Measurements from ENCODE around the gene TSPAN11.

Gene TSPAN11

DNA sequence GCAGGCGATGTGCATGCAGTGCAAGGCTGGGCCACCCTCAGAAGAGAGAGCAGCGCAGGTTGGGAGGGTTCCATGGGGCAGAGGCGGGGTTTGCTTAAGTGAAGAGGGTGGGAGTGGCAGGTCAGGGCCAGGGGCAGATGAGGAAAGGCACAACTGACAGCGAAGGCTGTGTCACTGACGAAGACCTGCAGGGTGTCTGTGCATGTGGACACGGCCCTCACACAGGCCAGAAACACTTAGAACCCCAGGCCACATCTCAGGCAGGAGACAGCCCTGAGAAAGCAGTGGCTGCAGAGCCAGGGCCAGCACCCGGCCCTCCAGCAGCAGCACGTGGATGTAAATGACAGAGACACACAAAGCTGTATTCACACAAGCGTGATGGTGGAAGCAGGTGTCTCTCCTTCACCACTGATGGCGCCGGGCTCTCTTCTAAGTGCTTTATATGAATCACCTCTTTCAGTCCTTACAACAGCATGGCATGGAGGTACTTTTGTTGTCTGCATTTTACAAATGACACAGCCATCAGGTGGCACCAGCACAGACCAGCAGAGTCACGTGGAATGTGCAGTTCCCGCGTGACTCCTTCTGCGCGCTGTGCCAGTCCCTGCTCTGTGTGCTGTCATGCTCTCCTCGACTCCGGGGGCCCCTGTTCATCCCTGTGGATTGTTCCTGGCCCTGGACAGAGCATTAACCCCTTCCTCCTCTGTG is 54.6 kb downstream of the TSPAN11 start:
- Mint-ChIP-seq H3K4me1 (ENCODE audit: low read depth in 2 of 2) (no peaks in the 10 kb centered on the region), H3K9me3 (no peaks in the 10 kb centered on the region), H3K27me3 (peaks cover 0 to 44% of the 10 kb centered on the region in 2 donors), H3K4me3 (no peak overlapping the region), H3K36me3 (ENCODE audit: insufficient read depth) (no peaks in the 10 kb centered on the region), H3K27ac (no peak overlapping the region)
- ATAC-seq (replicated peaks) (no peak), DNase-seq (no peak)

GRCh38 chr12:30982413-30982812 is 55.9 kb downstream of the TSPAN11 start:
- H3K4me3 Mint-ChIP-seq = no peak overlapping the region
- no peak for ATAC-seq (replicated peaks)

GRCh38 chr12:30985814-30986452 is 59.4 kb downstream of the TSPAN11 start:
- no peaks in the 10 kb centered on the region for H3K36me3 Mint-ChIP-seq (ENCODE audit: insufficient read depth)
- peaks cover 0 to 23% of the 10 kb centered on the region in 2 donors for H3K27me3 Mint-ChIP-seq
- ATAC-seq (replicated peaks) = no peak
- no peak overlapping the region for H3K27ac Mint-ChIP-seq
- H3K4me3 Mint-ChIP-seq = no peak overlapping the region
- H3K4me1 Mint-ChIP-seq (ENCODE audit: low read depth in 2 of 2) = no peaks in the 10 kb centered on the region
- no peak for DNase-seq
- no peaks in the 10 kb centered on the region for H3K9me3 Mint-ChIP-seq

More at GRCh38 chr12:30982413-30982812, 55.9 kb downstream of the TSPAN11 start:
- H3K27ac Mint-ChIP-seq = no peak overlapping the region
- H3K4me1 Mint-ChIP-seq (ENCODE audit: low read depth in 2 of 2) = no peaks in the 10 kb centered on the region
- H3K9me3 Mint-ChIP-seq = no peaks in the 10 kb centered on the region
- DNase-seq = no peak
- peaks cover 0 to 41% of the 10 kb centered on the region in 2 donors for H3K27me3 Mint-ChIP-seq
- H3K36me3 Mint-ChIP-seq (ENCODE audit: insufficient read depth) = no peaks in the 10 kb centered on the region

GRCh38 chr12:30988086-30988485 is 61.5 kb downstream of the TSPAN11 start:
- no peaks in the 10 kb centered on the region for H3K9me3 Mint-ChIP-seq
- H3K27me3 Mint-ChIP-seq = peaks cover 0 to 25% of the 10 kb centered on the region in 2 donors
- no peaks in the 10 kb centered on the region for H3K4me1 Mint-ChIP-seq (ENCODE audit: low read depth in 2 of 2)
- DNase-seq = no peak
- no peak overlapping the region for H3K27ac Mint-ChIP-seq
- H3K4me3 Mint-ChIP-seq = no peak overlapping the region
- H3K36me3 Mint-ChIP-seq (ENCODE audit: insufficient read depth) = no peaks in the 10 kb centered on the region
- no peak for ATAC-seq (replicated peaks)

DNA sequence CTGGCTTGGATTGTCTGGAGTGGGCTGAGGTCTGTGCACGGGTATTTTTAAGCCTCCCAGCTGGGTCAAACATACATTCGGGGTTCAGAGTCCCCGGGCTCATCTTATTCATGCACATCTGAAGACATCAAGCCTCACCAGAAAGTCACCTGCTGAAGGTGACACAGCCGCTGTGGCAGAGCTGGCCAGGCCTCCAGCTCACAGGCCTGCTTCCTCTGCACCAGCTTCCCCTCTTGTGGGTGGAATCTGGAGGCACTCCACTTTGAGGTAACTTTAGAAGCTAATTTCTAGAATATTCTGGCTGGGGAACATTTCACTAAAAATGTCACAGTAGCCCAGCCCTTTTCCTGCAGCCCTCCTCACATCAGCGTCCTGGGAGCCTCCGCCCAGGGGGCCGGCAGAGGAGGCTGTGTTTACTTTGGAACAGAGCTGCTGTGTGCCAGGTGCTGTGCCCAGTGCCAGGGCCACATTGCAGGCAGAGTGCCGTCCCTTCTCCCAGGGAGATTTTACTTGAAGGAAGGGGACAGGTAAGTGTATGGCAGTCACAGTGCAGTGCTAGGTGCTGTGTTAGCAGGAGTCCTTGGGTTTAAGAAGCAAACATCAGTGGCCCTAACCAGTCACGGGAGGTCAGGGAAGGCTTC is 62.2 kb downstream of the TSPAN11 start:
- Mint-ChIP-seq H3K4me3 (no peak overlapping the region), H3K9me3 (no peaks in the 10 kb centered on the region)
- no peak for ATAC-seq (replicated peaks)

DNA sequence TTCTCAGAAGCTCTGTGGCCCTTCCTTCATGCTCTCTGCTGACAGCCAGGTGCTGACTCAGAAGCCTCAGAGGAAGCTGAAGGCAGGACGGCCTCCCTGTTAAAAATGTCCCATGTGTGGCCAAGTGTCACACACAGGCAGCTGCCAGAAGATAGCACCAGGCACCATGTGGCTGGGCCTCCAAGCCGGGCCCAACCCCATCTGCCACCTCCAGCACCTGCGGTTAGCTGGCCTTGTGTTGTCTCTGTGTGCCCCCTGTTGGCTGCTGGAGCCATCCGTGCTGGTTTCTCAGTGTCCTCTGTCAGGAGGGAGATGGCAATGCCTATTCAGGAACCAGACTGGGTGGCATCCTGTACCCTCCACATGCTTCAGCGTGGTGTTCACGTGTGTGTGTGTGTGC is 63.2 kb downstream of the TSPAN11 start:
- Mint-ChIP-seq H3K27ac (no peak overlapping the region), H3K4me3 (no peak overlapping the region), H3K27me3 (peaks cover 0 to 33% of the 10 kb centered on the region in 2 donors), H3K4me1 (ENCODE audit: low read depth in 2 of 2) (no peaks in the 10 kb centered on the region), H3K36me3 (ENCODE audit: insufficient read depth) (no peaks in the 10 kb centered on the region), H3K9me3 (no peaks in the 10 kb centered on the region)
- ATAC-seq (replicated peaks) (no peak), DNase-seq (no peak)

More for the DNA sequence above, 62.2 kb downstream of the TSPAN11 start:
- Mint-ChIP-seq H3K27me3 (peaks cover 0 to 31% of the 10 kb centered on the region in 2 donors), H3K36me3 (ENCODE audit: insufficient read depth) (no peaks in the 10 kb centered on the region), H3K4me1 (ENCODE audit: low read depth in 2 of 2) (no peaks in the 10 kb centered on the region), H3K27ac (no peak overlapping the region)
- no peak for DNase-seq

- ATAC-seq (replicated peaks) = no peak
- Mint-ChIP-seq H3K27ac (no peak overlapping the region), H3K27me3 (peaks cover 0 to 33% of the 10 kb centered on the region in 2 donors), H3K36me3 (ENCODE audit: insufficient read depth) (no peaks in the 10 kb centered on the region), H3K9me3 (no peaks in the 10 kb centered on the region), H3K4me1 (ENCODE audit: low read depth in 2 of 2) (no peaks in the 10 kb centered on the region), H3K4me3 (no peak overlapping the region)
- no peak for DNase-seq
Measured at GRCh38 chr12:30990316-30990715, 63.8 kb downstream of the TSPAN11 start.

GRCh38 chr12:30990776-30991175 is 64.2 kb downstream of the TSPAN11 start:
- no peaks in the 10 kb centered on the region for H3K9me3 Mint-ChIP-seq
- ATAC-seq (replicated peaks) = no peak
- H3K27ac Mint-ChIP-seq = no peak overlapping the region
- no peak for DNase-seq
- no peaks in the 10 kb centered on the region for H3K4me1 Mint-ChIP-seq (ENCODE audit: low read depth in 2 of 2)
- peaks cover 0 to 33% of the 10 kb centered on the region in 2 donors for H3K27me3 Mint-ChIP-seq
- no peak overlapping the region for H3K4me3 Mint-ChIP-seq
- H3K36me3 Mint-ChIP-seq (ENCODE audit: insufficient read depth) = no peaks in the 10 kb centered on the region

DNA sequence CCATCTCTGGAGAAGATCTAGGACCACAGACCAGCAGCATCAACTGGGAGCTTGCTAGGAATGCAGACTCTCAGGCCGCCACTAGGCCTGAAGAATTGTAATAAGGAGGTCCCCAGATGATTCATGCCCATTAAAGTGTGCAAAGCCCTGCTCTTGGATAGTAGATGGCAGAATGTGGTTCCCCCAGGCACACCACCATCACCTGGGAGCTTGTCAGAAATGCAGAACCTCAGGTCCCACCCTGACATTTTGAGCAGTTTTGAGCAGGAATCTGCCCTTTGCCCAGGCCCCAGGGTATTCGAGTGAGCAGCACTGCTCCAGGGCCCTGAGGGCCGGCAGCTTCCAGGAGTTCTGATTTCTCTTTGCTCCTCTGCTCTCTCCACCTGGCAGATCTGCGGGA is 64.9 kb downstream of the TSPAN11 start:
- Mint-ChIP-seq H3K9me3 (no peaks in the 10 kb centered on the region), H3K36me3 (ENCODE audit: insufficient read depth) (no peaks in the 10 kb centered on the region), H3K4me3 (no peak overlapping the region), H3K27me3 (peaks cover 0 to 33% of the 10 kb centered on the region in 2 donors), H3K4me1 (ENCODE audit: low read depth in 2 of 2) (no peaks in the 10 kb centered on the region), H3K27ac (no peak overlapping the region)
- ATAC-seq (replicated peaks) (no peak), DNase-seq (no peak)

- Mint-ChIP-seq H3K4me1 (ENCODE audit: low read depth in 2 of 2) (no peaks in the 10 kb centered on the region), H3K27me3 (peaks cover 0 to 34% of the 10 kb centered on the region in 2 donors), H3K36me3 (ENCODE audit: insufficient read depth) (no peaks in the 10 kb centered on the region), H3K4me3 (no peak overlapping the region), H3K27ac (no peak overlapping the region), H3K9me3 (no peaks in the 10 kb centered on the region)
- ATAC-seq (replicated peaks) = no peak
- DNase-seq = no peak
Measured at GRCh38 chr12:30992381-30992780, 65.8 kb downstream of the TSPAN11 start.

DNA sequence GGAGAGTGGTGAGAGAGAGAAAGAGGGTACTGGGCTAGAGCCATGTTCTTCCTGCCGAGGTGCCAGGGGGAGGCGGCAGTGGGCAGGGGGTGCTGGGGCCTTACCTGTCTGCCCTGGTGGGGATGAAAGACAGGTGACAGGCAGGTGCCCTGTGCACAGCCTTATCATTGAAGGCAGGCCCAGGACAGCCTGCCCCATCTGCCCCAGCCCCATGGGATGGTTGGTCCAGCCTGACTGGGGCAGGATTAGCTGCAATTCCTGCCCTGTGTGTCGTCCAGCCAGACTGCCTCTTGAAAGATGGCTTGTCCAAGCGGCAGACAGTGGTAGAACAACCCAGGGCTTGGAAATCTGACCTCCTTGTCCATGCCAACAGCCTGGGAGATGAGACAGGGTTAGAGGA is 67.2 kb downstream of the TSPAN11 start:
- Mint-ChIP-seq H3K36me3 (ENCODE audit: insufficient read depth) (peaks cover under 1% of the 10 kb centered on the region), H3K4me3 (no peak overlapping the region), H3K9me3 (no peaks in the 10 kb centered on the region), H3K4me1 (ENCODE audit: low read depth in 2 of 2) (no peaks in the 10 kb centered on the region), H3K27ac (no peak overlapping the region), H3K27me3 (peaks cover 0 to 27% of the 10 kb centered on the region in 2 donors)
- ATAC-seq (replicated peaks) (no peak), DNase-seq (no peak)

GRCh38 chr12:30994274-30994673 is 67.7 kb downstream of the TSPAN11 start:
- DNase-seq (no peak), ATAC-seq (replicated peaks) (no peak)
- Mint-ChIP-seq H3K27ac (no peak overlapping the region), H3K36me3 (ENCODE audit: insufficient read depth) (peaks cover 3% of the 10 kb centered on the region), H3K9me3 (no peaks in the 10 kb centered on the region), H3K27me3 (peaks cover 0 to 22% of the 10 kb centered on the region in 2 donors), H3K4me1 (ENCODE audit: low read depth in 2 of 2) (no peaks in the 10 kb centered on the region), H3K4me3 (no peak overlapping the region)

- Mint-ChIP-seq H3K27ac (no peak overlapping the region), H3K27me3 (peaks cover 6 to 28% of the 10 kb centered on the region in 2 donors), H3K36me3 (ENCODE audit: insufficient read depth) (peaks cover 3% of the 10 kb centered on the region), H3K4me3 (no peak overlapping the region), H3K4me1 (ENCODE audit: low read depth in 2 of 2) (no peaks in the 10 kb centered on the region), H3K9me3 (no peaks in the 10 kb centered on the region)
- ATAC-seq (replicated peaks) (no peak), DNase-seq (no peak)
Measured at GRCh38 chr12:30996255-30996654, 69.7 kb downstream of the TSPAN11 start.

DNA sequence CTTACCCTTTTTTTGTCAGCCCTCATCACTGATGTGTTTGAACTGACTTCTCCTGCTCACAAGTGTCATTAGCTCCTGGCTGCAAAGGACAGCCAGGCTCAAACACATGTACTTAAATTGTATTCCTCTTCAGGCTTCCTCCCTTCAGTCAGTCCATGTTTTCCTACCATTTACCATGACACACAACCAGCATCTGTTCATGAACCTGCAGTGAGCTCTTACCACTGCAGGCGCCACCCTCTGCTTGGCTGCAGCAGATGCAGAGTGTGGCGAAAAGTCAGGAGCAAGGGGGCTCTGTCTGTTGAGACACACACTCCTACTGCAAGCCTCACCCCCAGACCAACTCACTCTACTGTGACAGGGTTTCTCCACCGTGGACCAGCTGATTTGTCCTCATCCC is 70.2 kb downstream of the TSPAN11 start:
- DNase-seq (no peak), ATAC-seq (replicated peaks) (no peak)
- no peaks in the 10 kb centered on the region for H3K9me3 Mint-ChIP-seq
- H3K4me1 Mint-ChIP-seq (ENCODE audit: low read depth in 2 of 2) = no peaks in the 10 kb centered on the region
- no peak overlapping the region for H3K4me3 Mint-ChIP-seq
- H3K27me3 Mint-ChIP-seq = peaks cover 8 to 28% of the 10 kb centered on the region in 2 donors
- H3K36me3 Mint-ChIP-seq (ENCODE audit: insufficient read depth) = peaks cover 3% of the 10 kb centered on the region
- H3K27ac Mint-ChIP-seq = no peak overlapping the region
